ENCODE results near the gene ABHD2.

DNA sequence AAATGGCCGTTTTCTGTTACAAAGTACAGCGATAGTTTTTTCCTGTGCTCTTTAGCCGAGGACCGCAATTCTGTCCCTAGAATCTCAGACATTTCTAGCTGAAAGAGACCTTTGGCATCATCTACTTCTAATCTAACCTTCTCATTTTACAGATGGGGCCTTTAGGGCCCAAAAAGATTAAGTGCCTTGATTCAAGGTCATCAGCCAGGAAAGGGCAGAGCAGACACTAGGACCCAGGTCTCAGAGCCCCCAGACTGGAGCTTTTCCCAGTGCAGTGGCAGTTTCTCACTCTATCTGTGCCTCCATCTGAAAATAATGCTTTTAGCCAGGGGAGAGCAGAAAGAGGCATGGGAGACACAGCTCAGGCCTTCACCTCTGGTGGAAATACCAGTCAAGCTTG lies 20.6 kb downstream of the ABHD2 start:
- TF ChIP-seq IKZF3 (tag by site-specific recombination; IDR thresholded peaks at IDR 0.05): no peak
- TF ChIP-seq, protein P1, sequence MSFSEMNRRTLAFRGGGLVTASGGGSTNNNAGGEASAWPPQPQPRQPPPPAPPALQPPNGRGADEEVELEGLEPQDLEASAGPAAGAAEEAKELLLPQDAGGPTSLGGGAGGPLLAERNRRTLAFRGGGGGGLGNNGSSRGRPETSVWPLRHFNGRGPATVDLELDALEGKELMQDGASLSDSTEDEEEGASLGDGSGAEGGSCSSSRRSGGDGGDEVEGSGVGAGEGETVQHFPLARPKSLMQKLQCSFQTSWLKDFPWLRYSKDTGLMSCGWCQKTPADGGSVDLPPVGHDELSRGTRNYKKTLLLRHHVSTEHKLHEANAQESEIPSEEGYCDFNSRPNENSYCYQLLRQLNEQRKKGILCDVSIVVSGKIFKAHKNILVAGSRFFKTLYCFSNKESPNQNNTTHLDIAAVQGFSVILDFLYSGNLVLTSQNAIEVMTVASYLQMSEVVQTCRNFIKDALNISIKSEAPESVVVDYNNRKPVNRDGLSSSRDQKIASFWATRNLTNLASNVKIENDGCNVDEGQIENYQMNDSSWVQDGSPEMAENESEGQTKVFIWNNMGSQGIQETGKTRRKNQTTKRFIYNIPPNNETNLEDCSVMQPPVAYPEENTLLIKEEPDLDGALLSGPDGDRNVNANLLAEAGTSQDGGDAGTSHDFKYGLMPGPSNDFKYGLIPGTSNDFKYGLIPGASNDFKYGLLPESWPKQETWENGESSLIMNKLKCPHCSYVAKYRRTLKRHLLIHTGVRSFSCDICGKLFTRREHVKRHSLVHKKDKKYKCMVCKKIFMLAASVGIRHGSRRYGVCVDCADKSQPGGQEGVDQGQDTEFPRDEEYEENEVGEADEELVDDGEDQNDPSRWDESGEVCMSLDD (tag by site-specific recombination; IDR thresholded peaks at IDR 0.05): no peak

All from HEK293 (cell line).